Stimulated activated CD4-positive, alpha-beta T cell treated with anti-CD3 and anti-CD28 coated beads, Interleukin-1b, Interleukin-23, amount 100 ng/mL, for 4 hours (primary cell): ENCODE measurements around the gene EHD2.
A peak's percentile ranks its signal among the peaks of the same experiment; 100 is the strongest.

Source experiments
- DNase-seq, 2 donors: peaks; one replicate each; pipeline ENCODE4 v3.0.0-alpha.2; 2020; ENCODE audit warnings: low read depth in 2 of 2

The EHD2 gene

DNA sequence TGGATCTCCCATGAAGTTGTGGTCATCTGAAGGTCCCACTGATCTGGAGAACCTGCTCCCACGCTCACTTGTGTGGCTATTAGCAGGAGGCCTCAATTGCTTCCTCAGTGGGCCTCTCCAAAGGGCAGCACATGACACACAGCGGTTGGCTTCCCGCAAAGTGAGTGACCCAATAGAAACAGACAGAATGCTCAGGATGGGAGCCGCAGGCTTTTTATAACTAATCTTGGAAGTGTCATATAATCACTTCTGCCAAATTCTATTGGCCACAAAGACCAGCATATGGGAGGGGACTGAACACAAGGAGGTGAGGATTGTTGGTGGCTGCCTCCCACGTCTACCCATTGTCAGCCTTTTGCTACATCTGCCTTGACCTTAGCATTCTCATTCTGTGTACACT, 22.1 kb upstream of the EHD2 start:
- DNase-seq, result no peak

DNA sequence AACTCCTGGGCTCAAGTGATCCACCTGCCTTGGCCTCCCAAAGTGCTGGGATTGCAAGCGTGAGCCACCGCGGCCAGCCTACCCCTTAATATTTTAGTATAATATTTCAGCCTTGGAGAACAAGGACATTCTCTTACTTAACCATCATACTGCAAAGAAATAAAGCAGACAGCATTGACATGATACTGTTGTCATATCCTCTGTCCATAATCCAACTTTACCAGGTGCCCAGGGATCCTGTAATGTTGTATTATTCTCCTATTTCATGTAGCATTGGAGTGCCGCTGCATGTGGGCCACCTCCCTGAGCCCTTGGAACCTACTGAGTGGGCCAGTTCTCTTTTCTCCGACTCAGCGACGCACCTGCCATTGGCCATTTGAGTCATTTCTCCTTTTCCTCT, 21.4 kb upstream of the EHD2 start:
- no peak for DNase-seq

GRCh38 chr19:47693489-47693888, 19.7 kb upstream of the EHD2 start:
- no peak for DNase-seq

GRCh38 chr19:47693903-47694302, 19.3 kb upstream of the EHD2 start:
- no peak for DNase-seq

DNA sequence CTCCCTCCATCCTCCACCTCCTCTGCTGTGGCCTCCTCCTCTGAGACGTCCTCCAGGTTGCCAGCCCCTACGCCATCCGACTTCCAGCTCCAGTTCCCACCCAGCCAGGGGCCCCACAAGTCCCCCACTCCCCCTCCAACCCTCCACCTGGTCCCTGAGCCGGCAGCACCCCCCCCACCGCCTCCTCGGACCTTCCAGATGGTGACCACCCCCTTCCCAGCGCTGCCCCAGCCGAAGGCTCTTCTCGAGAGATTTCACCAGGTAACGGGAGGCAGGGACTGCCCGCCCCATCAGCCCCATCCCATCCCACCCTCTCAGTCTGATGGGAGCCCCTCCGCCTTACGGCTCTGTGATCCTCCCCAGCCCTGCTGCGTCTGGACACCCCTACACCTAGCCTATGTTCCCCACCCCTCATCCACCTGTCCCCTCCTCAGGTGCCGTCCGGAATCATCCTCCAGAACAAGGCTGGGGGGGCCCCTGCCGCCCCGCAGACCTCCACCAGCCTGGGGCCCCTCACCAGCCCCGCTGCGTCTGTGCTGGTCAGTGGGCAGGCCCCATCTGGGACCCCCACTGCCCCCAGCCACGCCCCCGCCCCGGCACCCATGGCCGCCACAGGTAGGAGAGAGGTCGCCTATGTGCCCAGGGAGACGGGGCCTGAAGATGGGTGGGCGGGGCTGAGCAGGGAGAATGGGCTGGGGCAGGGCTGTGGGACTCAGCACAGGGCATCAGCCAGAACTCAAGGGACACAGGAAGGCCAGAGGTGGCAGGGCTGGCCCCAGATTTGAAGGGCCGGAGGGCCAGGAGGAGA, 18.6 kb upstream of the EHD2 start:
- DNase-seq, result no peak

- no peak for DNase-seq
Observed at GRCh38 chr19:47695533-47696262, 17.5 kb upstream of the EHD2 start.

GRCh38 chr19:47696635-47697034, 16.6 kb upstream of the EHD2 start:
- no peak for DNase-seq

- peak; percentile 37 to 46 for DNase-seq
Observed at GRCh38 chr19:47697863-47698609, 15.2 kb upstream of the EHD2 start.

- no peak for DNase-seq
Observed at GRCh38 chr19:47698631-47699359, 14.4 kb upstream of the EHD2 start.

- peak; percentile 39 to 48 for DNase-seq
Observed at GRCh38 chr19:47699360-47699917, 13.8 kb upstream of the EHD2 start.

- DNase-seq, result no peak
Observed at GRCh38 chr19:47700934-47701716, 12.1 kb upstream of the EHD2 start.

DNA sequence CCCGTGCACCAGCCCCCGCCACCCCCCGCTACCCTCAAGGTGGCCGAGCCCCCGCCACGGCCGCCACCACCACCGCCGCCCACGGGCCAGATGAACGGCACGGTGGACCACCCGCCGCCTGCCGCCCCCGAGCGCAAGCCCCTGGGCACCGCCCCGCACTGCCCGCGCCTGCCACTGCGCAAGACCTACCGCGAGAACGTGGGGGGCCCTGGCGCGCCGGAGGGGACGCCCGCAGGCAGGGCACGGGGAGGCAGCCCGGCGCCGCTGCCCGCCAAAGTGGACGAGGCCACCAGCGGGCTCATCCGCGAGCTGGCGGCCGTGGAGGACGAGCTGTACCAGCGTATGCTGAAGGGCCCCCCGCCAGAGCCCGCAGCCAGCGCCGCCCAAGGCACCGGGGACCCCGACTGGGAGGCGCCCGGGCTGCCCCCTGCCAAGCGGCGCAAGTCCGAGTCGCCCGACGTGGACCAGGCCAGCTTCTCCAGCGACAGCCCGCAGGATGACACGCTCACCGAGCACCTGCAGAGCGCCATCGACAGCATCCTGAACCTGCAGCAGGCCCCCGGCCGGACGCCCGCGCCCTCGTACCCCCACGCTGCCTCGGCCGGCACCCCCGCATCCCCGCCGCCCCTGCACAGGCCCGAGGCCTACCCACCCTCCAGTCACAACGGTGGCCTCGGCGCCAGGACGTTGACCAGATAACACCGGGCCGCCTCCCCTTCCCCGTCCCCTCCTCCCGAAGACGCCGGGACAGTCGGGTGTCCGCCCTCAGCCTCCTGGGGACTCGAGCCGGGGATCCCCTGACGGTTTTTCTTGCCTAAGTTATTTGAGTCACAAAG, 11.3 kb upstream of the EHD2 start:
- DNase-seq, result no peak

DNA sequence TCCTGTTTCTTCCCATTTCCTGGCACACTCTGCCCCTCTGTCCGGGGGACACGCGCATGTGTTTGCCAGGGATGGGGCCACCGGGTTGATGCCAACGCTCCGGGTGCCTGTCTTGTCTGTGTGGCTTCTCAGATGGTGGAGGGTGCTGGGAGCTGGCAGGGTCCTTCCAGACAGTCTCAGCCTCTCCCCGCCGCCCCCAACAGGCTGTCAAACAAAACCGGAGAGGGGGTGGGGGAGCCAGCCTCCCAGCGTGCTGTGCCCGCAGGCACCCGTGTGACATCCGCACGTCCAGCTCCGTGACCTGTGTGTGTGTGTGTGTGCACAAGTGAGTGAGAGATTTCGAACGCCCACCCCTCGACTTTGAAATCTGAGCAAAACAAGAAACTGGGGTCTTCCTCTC, 10.6 kb upstream of the EHD2 start:
- DNase-seq, result no peak

GRCh38 chr19:47703301-47703700, 9.9 kb upstream of the EHD2 start:
- no peak for DNase-seq

- no peak for DNase-seq
Observed at GRCh38 chr19:47704024-47704423, 9.2 kb upstream of the EHD2 start.

- DNase-seq, result no peak
Observed at GRCh38 chr19:47704656-47705055, 8.6 kb upstream of the EHD2 start.

- peak; percentile 63 to 68 for DNase-seq
Observed at GRCh38 chr19:47707135-47707925, 5.9 kb upstream of the EHD2 start.

- DNase-seq, result no peak
Observed at GRCh38 chr19:47711652-47712242, 1.5 kb upstream of the EHD2 start.

DNA sequence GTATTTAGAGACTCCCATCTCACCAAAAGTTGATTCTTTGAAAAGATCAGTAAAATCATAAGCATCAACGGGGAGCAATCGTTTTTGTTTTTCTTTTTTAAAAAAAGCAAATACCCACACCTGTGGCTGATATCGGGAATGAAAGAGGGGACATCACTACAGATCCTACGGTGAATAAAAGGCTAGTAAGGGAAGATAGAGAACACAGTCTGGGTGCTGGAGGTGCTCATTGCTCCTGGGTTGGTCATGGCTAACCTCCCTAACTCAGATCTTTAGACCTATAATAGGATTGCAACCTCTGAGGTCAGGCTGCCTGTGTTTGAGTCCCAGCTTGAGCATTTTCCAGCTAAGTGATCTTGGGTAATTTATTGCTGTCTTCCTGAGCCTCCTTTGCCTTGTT, 1.1 kb downstream of the EHD2 start:
- DNase-seq, result no peak
